HG03025 (cell line): Measurements from ENCODE around the gene OCA2.

ENCODE experiments used
- ATAC-seq: cut with Tn5 transposase; IDR thresholded peaks from one replicate; pipeline ENCODE4 v1.9.1; 2021; ENCODE audit warnings: mild to moderate bottlenecking, moderate library complexity; ENCODE audit not compliant: unreplicated experiment, low FRiP score

OCA2 gene

DNA sequence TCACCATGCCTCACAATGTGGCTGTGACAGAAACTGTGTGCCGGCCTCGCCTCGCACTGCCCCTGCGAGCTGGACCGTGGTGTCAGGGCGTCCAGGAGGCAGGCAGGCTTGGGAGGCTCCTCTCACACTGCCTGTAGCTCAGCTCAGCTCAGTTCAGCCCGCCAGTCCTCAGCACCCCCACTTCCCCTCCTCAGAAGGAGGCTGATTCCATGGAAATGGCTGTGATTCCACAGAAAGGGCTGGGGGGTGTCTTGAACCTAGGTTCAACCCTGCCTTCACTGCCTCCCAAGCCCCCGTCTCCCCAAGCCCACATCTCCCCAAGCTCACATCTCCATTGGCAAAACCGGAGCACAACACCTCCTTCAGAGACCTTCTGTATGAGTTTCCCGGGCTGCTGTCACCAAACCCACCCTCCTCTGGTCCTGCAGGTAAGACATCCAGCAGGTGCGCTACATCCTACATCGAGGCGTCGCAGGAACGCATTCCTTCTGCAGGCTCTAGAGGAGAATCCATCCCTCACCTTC is 94.0 kb downstream of the OCA2 start:
- ATAC-seq, result no peak

DNA sequence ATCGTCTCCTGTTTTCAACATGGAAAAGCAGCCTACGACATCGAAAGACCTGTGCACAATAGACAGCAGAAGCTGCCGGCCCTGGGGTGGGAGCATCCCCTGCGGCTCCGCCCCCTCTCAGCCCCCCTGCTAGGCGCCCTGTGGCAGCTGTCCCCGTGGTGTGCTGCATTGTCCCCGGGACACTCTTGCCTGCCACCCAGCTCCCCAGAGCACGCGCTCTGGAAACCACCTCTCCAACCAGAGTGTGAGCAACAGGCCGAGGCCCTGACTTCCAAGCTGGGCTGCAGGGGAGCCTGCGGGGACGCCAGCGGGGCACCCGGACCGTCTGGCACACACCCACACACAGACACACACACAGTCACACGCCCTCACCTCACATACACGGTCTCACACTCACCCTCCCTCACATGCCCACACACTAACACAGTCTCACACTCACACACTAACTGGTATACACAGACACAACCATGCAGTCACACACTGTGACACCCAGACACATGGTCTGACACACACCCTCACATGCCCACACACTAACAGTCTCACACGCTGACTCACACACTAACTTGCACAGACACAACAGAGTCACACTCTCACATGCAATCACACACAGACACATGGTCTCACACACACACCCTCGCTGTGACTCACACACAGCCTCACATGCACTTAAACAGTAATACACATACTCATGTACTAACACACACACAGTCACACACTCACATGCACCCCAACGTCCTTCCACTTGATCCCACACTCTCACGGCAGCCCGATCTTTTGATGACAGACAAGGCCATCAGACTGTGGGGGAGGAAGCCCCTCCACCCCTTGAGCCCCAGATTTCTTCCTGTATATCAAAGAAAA is 94.7 kb downstream of the OCA2 start:
- ATAC-seq, result no peak

DNA sequence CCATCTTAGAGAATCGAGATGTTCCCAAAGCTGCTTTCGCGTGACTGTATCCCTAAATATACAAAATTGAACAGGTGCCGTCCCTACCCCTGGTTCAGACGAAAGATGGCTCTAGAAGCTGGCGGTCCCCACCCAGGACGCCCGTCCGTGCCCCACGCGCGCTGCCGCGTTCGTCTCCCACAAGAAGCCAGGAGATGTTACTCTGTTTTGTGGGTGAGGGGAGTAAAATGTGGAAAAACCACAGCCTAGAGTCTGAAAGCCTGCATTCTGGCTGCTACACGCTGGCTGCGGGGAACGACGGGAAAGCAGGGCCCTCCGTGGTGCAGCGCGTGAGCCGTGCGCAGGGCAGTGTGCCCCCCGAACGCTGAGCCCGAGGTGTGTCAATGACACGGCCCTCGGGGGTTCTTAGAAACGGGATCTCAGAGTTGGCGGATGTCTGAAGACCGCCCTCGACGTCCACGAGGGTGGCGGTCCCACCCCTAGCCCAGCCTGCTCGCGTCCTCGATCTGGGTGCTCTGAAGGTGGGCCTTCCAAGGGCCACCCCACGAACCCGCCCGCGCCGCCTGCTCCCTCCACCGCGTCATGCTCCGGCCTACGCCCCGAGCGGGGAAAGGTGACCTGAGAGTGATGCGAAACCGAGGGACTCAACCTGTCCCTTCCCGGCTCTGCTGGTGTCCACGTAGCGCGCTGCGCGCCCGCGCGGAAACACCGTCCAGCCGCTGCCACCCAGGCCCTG is 95.6 kb downstream of the OCA2 start:
- no peak for ATAC-seq

DNA sequence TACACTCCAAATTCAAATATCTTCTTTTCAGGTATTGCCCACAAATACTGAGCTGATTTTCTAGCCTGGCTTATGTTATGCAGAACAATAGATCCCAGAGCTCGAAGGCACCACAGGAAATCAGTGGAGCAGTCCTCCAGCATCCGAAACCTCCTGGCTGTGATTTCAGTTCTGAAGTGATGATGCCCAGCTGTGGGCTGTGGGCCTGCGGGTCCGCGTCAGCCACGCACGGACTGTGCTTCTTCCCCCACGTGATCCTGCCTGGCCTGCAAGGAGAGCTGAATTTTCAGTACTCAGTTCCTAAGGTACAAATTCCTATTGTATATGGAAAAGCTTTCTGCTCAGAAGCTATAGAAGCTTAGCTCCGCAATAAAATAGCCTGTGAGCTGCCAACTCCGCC is 96.2 kb downstream of the OCA2 start:
- ATAC-seq, result no peak

DNA sequence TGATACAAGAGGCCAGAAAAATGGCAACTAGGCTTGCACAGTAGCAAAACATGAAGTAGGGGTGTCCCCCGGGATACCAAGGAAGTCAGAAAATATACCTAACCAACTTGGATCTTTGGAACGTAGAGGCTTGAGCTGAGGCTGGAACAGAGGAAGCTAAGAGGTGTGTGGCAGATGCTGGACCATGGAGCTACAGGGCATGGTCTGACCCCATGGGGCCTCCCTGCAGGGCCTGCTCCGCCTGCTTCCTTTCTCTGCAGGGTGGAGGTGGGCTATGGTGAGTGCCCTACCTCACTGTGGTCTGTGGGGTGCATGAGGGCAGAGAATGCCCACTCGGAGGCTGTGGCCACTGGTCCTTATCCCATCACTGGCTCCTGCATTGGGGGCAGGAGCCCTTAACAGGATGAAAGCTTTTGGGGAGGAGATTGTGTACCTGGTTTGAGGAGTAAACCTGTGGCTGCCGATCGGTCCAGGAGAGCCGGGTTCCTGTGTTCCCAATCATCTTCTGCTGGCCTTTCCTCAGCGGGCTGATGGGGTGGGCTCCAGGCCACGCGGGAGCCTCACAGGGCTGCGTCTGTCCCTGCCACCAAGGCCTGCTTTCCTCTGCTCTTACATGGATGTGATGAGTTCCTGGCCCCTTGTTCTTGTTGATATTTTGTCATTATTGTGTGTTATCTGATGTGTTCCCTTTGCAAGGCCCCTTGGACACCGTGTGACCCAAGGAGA is 96.8 kb downstream of the OCA2 start:
- no peak for ATAC-seq

DNA sequence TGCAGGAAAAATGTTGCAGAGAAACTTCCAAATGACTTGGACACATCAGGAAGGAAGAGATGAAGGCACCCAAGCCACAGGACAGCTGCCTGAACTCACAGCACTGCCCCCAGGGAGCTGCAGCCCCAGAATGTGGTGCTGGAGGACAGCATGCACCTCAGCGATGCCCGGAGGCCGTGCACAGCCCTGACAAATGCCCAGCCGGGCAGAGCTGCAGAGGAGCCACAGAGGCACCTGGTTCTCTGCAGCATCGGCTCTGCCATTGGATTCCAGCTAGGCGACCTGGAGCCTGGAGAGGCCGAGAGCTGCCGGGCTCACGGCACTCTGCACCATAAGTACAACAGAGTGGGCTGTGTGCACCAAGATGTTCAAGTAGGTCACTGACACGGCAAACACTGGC is 97.5 kb downstream of the OCA2 start:
- no peak for ATAC-seq

DNA sequence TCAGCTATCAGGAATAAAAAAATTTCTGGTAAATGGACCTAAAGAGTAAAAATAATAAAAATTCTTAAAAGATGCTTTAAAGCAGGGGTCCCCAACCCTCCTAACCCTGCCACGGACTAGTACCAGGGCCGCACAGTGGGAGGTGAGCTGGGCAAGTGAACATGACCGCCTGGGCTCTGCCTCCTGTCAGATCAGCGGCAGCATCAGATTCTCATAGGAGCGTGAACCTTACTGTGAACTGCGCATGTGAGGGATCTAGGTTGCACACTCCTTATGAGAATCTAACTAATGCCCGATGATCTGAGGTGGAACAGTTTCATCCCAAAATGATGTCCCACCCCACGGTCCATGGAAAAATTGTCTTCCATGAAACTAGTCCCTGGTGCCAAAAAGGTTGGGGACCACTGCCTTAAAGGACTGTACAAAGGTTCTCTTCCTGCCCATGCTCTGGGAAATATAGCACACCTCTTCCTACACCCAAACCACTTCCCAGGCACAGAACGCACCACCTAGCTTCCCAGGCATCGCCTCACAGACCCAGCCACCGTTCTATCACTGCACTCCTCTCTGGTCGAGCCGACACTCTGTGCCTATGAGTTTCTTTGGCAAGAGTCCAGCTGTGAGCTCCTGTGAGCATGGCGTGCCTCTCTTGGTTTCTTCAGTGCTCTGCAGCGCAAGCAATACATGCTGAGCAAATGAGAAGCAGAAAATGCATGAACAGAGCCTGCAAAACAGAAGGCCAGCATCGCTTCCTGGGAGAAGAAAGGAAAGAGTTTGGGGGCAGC is 104.9 kb downstream of the OCA2 start:
- ATAC-seq, result no peak

DNA sequence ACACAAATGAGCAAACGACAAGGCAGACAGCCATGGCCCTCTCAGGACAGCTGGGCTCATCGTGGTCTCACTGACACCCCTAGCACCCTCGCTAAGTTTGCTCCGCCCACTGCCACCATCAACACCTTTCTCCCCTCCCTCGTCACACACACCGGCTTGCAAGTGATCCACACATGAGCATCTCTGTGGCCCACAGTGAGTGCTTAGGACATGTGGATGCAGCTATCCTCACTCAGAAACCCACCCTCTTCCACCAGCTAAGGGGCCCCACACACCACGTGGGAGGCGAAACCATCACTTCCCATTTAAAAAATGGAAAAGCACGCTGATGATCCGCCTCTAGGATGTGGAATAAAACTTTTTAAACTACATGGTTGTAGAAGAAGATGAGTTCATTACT is 105.6 kb downstream of the OCA2 start:
- no peak for ATAC-seq

DNA sequence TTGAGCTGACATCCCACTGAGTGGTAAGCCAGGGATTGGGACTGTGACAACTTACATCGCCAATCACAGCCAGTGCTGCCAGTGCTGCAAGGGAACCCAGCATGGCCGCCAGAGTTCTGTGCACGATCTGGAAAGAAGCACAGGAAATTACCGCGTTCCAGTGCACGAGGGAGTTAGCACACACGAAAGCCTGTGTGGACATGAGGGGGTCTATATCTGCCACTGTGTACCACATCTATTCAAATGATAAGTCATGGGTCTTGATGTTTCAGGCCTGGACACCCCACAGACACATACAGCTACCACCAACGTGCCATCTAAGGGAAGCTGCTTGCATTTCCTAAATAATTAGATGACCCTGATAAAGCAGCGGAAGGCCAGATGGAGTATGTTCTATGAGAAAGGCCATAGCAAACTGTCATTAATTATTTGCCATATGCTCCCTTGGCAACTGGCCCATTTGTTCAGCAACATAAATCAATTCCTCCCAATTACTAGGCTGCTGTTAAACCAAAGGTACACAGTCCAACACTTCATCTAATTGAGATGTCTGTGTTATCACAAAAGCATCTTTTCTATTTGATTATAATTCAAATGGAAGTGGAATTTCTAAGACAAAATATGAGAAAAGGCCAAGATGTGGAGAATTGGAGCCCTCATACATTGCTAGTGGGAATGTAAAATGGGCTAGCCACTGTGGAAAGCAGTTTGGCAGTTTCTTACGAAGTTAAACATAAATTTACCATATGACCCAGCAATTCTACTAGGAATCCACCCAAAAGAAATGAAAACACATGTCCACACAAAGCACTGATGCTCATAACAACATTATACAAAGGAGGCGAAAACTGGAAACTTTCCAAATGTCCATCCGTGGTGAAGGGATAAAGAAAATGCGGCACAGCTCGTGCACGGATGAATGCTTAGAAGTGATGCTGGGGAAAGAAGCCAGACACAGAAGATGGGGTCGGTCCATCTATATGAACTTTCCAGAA is 108.3 kb downstream of the OCA2 start:
- no peak for ATAC-seq

DNA sequence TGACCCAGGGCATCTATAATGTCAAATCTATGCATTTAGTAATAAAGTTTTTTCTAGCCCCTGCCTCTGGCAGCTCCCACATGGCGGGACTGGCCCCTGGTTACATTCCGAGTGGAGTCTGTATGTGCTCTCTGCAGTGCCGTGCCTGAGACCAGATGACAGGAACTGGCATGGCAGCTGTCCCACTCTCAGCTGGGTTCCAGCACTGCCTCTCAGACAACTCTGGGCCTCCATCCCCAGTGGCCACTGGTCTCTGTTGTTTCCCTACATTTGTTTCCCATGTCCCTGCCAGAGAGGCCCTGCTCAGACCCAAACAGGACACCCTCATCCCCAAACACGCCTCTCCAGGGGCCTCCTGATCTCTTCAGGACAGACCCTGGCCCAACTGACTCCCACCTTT is 109.3 kb downstream of the OCA2 start:
- no peak for ATAC-seq

DNA sequence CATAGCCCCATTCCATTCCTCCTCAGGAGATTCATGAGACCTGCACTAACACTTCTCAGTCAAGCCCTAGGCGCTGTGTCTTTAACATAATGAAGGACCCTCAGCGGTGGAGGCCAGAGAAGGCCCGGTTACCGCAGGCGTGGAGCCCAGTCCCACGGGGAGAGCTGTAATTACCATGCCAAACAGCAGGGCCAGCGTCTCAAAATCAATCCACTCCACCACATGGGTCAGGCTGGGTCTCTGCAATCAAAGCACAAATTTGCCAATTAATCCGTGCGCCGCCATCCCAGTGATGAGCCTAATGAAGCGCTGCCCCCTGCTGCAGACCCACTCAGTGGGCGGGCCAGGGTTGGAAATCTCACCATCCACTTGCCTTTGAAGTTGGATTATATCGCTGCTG is 109.7 kb downstream of the OCA2 start:
- ATAC-seq, result no peak

DNA sequence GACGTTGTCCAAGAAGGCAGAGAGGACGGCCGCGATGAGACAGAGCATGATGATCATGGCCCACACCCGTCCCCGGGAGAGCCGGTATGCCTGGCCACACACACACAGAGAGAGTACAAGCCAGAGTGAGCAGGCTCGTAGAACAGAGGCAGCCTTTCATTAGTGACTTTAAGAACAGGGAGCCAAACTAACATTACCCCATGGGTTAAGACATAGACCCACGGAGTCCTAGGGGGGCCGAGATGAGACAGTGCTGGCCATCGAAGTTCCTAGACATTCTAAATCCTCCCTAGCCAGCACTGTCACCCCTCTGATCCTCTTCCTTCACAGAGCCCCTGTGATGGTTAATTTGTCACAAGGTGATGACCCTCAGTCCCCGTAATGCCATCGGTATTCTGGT is 114.0 kb downstream of the OCA2 start:
- no peak for ATAC-seq

DNA sequence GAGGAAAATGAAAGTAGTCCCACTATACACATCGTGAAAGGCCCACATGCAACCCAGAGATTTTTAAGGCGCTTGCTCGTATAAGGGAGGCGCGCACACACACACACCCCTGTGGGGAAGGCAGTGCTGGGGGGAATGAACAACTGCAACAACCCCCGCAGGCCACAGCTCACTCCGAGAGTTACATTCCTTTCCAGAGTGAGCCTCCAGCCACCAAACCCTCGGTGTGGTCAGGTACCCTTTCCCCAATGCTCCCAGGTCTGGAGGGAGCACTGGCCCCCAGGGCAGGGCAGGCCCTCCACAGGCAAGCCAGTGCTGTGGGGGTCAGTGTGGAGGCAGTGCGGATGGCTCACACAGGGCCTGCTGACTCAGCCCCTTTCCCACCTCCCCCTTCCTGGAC is 115.6 kb downstream of the OCA2 start:
- ATAC-seq, result no peak

DNA sequence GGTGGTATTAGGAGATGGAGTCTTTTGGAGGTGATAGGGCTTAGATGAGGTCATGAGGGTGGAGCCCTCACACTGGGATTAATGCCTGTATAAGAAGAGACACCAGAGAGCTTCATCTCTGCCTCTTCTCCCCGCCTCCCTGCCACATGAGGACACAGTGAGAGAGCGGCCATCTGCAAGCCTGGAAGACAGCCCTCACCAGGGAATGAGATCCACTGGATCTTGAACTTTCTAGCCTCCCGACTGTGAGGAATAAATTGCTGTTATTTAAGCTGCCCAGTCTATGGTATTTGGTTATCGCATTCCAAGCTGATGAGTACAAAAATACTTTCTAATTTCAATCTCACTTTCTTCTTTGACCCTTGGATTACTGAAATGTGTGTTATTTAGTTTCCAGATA is 121.4 kb downstream of the OCA2 start:
- ATAC-seq, result no peak

DNA sequence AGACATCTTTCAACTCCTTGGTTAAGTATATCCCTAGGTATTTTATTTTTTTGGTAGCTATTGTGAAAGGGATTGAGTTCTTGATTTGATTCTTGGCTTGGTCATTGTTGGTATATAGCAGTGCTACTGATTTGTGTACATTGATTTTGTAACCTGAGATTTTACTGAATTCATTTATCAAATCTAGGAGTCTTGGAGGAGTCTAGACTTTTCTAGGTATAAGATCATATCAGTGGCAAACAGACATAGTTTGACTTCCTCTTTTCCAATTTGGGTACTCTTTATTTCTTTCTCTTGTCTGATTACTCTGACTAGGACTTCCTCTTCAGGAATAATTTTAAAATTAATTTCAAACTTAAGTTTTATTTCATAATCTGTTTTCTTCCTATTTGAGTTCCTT is 125.2 kb downstream of the OCA2 start:
- no peak for ATAC-seq

DNA sequence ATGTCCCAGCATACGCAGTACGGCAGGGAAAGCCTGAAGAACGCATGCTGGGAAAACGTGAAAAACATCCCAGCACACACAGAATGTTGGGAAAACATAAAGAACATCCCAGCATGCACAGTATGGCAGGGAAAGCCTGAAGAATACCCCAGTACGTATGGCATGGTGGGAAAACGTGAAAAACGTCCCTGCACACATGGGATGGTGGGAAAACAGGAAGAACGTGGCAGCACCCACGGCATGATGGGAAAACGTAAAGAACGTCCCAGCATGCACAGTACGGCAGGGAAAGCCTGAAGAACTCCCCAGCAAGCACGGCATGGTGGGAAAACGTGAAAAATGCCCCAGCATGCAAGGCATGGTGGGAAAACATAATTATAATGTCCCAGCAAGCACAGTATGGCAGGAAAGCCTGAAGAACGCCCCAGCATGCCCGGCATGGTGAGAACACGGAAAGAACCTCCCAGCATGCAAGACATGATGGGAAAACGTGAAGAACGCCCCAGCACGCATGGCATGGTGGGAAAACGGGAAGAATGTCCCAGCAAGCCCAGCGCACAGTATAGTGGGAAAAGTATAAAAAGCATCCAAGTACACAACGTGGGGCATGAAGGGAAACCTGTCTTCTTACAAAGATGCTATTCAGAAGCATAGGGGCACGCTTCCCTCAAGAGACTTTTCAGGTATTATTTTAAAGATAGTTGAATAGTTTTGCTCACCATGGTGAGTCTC is 128.3 kb downstream of the OCA2 start:
- ATAC-seq, result no peak

DNA sequence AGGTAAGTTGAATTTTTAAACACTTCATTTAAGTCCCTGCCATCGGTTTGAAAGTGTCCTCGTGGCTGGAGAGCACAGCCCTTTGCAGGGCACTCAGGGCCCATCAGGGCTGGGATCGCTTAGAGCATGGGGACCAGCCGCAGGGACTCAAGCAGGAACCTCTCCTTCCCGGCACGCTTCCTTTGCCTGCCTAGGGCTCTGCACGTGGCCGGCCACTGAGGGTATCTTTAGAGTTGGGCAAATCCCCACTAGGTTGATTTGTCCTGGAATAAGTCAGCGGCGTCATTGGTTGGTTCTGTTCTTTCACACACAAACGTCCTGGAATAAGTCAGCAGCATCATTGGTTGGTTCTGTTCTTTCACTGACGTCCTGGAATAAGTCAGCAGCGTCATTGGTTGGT is 131.6 kb downstream of the OCA2 start:
- ATAC-seq, result no peak

DNA sequence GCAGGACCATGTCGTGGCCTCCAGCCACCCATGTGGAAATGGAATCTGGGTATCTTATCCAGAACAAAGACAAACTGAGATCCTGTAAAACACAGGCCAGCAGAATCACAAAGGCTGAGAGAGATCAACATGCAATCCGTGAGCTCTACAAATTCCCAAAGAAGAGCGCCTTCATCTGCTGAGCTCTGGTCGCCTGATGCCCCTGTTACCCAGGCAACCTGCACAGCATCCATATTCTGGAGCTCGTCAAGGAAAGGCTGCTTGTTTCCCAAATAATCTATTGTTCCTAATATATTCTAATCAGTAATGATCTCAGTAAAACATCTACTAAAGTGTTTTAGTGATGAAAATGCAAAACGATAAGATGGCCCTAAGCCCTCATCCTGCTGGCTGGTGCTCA is 133.6 kb downstream of the OCA2 start:
- ATAC-seq, result no peak

DNA sequence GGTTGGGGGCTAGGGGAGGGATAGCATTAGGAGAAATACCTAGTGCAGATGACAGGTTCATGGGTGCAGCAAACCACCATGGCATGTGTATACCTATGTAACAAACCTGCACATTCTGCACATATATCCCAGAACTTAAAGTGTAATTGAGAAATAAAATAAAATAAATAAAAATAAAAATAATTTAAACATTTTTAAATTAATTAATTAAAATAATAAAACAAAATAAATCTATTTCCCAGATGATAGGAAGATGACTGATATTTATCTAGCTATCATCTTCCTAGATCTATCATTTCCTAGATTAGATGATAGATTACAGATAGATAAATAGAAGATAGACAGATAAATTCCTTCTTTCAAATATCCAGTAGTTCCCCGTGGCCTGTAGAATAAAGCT is 137.3 kb downstream of the OCA2 start:
- ATAC-seq, result no peak
